Measurements from ENCODE around the gene CNRIP1.

Gene CNRIP1

DNA sequence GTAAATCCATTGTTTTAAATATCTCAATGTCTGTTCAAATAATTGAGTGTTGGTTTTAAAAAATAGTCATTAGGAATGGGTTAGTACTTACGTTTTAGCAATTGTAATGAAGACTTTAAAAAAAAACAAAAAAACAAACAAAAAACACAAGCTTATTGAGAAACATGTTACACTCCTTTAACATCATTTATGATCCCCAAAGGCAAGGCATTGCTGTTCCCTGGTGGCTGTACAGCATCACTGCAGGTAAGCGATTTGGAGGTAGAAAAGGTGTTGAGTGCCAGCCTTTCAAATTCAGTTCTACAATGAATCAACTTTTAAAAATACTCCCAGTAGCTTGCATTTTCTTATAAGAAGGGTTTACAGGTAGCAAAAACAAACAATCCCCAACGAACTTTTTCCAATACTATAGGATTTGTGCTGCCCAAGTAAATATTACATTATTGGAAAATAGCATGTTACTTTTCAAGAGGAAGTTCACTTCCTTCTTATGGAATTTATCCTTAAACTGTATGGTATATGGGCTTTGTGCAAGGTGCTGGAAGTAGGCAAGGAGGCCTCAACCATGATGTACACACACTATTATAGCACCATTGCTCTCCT, 27.5 kb downstream of the CNRIP1 start:
- Histone ChIP-seq H3K36me3 (ENCODE audit: control insufficient read depth, insufficient read depth, low read length) (no peaks in the 10 kb centered on the region), H3K4me1 (ENCODE audit: control insufficient read depth, insufficient read depth, low read length) (0 out of 2 replicates have a peak, but pooled peaks cover 4% of the 10 kb centered on the region), H3K4me3 (ENCODE audit: low read depth, low read length) (no peak overlapping the region), H3K27ac (ENCODE audit: low read depth, low read length) (no peak overlapping the region), H3K27me3 (ENCODE audit: control insufficient read depth, insufficient read depth, low read length) (no peaks in the 10 kb centered on the region), H3K9ac (ENCODE audit: low read length) (no peak overlapping the region), H3K9me3 (ENCODE audit: control insufficient read depth, insufficient read depth, low read depth, low read length) (no peaks in the 10 kb centered on the region)

DNA sequence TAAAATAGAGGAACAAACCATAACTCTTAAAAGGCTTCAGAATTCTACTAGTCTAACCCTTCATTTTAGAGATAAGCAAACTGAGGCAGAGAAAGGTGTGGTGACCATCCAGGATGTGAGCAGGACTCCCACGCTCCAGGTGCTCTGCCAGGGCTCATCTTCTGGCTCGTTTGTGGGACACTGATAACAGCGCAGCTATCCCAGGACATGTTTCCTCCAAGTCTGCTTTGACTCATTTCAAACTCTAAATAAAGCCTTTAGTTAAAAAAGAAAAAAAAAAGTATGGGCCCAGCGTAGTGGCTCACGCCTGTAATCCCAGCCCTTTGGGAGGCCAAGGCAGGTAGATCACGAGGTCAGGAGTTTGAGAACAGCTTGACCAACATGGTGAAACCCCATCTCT, 28.4 kb downstream of the CNRIP1 start:
- H3K4me1 ChIP-seq (ENCODE audit: control insufficient read depth, insufficient read depth, low read length) = 0 out of 2 replicates have a peak, but pooled peaks cover 4% of the 10 kb centered on the region
- no peaks in the 10 kb centered on the region for H3K27me3 ChIP-seq (ENCODE audit: control insufficient read depth, insufficient read depth, low read length)
- no peaks in the 10 kb centered on the region for H3K36me3 ChIP-seq (ENCODE audit: control insufficient read depth, insufficient read depth, low read length)
- H3K9ac ChIP-seq (ENCODE audit: low read length) = no peak overlapping the region
- no peaks in the 10 kb centered on the region for H3K9me3 ChIP-seq (ENCODE audit: control insufficient read depth, insufficient read depth, low read depth, low read length)
- H3K27ac ChIP-seq (ENCODE audit: low read depth, low read length) = no peak overlapping the region
- no peak overlapping the region for H3K4me3 ChIP-seq (ENCODE audit: low read depth, low read length)

DNA sequence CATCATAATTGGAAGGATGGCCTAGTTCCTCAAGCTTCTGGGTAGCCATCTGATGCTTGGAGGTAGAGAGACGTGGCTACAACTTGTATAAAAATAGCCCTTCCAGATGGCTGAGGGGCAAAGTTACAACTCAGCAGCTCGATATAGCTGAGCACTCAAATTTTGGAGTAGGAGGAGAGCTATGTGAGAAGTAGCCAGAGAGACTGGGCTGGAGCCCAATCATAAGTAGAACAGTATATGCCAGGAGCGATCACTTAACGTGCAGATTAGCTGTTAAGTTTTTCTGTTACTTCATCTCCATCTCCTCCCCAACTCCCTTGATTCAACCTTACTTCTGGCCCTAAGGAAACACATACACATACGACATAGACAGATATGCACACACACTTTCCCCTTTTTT, 28.8 kb downstream of the CNRIP1 start:
- Histone ChIP-seq H3K27ac (ENCODE audit: low read depth, low read length) (no peak overlapping the region), H3K36me3 (ENCODE audit: control insufficient read depth, insufficient read depth, low read length) (no peaks in the 10 kb centered on the region), H3K4me3 (ENCODE audit: low read depth, low read length) (no peak overlapping the region), H3K27me3 (ENCODE audit: control insufficient read depth, insufficient read depth, low read length) (no peaks in the 10 kb centered on the region), H3K4me1 (ENCODE audit: control insufficient read depth, insufficient read depth, low read length) (0 out of 2 replicates have a peak, but pooled peaks cover 4% of the 10 kb centered on the region), H3K9me3 (ENCODE audit: control insufficient read depth, insufficient read depth, low read depth, low read length) (no peaks in the 10 kb centered on the region), H3K9ac (ENCODE audit: low read length) (no peak overlapping the region)

DNA sequence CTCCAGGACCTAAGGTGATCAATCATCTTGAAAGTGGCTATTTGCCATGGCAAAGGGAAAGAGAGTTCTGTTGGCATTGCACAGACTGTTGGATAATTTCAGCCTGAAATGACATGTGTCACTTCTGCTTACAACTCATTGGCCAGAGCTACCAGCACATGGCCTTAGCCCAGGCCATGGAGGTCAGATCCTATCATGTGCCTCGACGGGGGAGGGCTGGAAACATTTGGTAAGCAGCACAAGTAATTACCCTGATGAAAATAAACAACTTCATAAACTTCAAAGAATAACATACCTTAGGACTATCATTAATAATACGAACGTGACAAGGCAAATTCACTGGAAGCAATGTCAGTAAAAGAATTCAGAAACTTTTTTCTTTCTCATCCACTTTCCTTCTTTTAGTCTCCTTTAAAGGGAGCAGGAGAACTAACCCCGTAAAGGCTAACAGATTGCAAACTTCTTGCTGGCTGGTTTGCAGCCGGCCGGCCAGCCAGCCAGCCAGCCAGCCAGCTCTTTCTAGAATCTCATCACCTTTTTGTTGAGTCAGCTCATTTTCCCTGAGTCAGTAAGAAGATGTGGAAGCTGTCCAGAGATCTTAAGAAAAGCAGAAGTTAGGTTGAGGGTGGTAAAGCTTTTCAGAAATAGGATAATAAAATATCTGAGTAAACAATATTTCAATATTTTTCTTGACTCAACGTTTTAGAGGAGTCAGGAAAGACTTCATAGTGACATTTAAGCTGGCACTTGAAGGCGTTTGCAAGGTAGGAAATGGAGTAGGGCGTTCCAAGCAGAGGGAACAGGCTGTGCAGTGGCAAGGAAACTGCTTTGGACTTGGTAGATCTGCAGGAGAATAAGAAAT, 31.9 kb downstream of the CNRIP1 start:
- no peak overlapping the region for H3K27ac ChIP-seq (ENCODE audit: low read depth, low read length)

DNA sequence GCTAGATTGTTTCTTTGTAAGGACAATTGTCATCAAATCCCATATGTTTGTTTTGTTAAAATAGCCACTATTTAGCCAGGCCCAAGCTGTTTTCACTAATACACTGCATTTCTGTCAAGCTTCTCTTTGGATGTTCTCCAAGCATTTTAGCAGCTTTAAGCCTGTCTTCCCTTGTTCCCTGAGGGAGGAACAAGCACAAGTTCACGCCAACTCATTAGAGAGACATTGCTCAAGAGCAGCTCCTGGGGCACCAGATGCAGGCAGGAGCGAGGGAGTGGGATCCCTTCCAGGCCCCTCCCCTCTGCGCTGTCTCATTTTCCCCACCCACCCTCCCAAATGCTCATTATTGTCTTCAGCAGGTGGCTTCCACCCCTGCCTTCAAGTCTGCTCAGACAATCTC, 34.9 kb downstream of the CNRIP1 start:
- 0 out of 2 replicates have a peak, but pooled peaks cover 4% of the 10 kb centered on the region for H3K4me1 ChIP-seq (ENCODE audit: control insufficient read depth, insufficient read depth, low read length)
- no peaks in the 10 kb centered on the region for H3K27me3 ChIP-seq (ENCODE audit: control insufficient read depth, insufficient read depth, low read length)
- no peak overlapping the region for H3K9ac ChIP-seq (ENCODE audit: low read length)
- no peak overlapping the region for H3K4me3 ChIP-seq (ENCODE audit: low read depth, low read length)
- H3K27ac ChIP-seq (ENCODE audit: low read depth, low read length) = no peak overlapping the region
- H3K9me3 ChIP-seq (ENCODE audit: control insufficient read depth, insufficient read depth, low read depth, low read length) = no peaks in the 10 kb centered on the region
- no peaks in the 10 kb centered on the region for H3K36me3 ChIP-seq (ENCODE audit: control insufficient read depth, insufficient read depth, low read length)

More for the DNA sequence above, 31.9 kb downstream of the CNRIP1 start:
- Histone ChIP-seq H3K4me3 (ENCODE audit: low read depth, low read length) (no peak overlapping the region), H3K9me3 (ENCODE audit: control insufficient read depth, insufficient read depth, low read depth, low read length) (no peaks in the 10 kb centered on the region), H3K9ac (ENCODE audit: low read length) (no peak overlapping the region), H3K27me3 (ENCODE audit: control insufficient read depth, insufficient read depth, low read length) (no peaks in the 10 kb centered on the region), H3K36me3 (ENCODE audit: control insufficient read depth, insufficient read depth, low read length) (no peaks in the 10 kb centered on the region), H3K4me1 (ENCODE audit: control insufficient read depth, insufficient read depth, low read length) (0 out of 2 replicates have a peak, but pooled peaks cover 4% of the 10 kb centered on the region)

DNA sequence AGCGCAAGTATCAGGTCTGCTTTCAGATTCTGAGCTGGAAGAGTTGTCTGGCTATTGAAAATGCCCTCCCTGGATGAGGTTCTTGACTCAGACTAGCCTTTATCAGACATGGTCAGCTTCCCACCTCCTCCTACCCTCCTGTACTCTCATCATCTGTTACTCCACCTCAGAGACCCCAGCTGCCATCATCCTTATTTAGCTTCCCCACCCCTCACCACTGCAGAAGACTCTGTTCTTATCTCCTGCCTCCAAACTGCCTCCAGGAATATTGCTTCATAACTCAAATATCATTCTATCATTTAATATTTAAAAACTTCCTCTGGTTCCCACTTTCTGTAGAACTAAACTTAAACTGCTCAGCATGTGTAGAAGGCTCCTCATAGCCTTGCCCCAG, 36.3 kb downstream of the CNRIP1 start:
- H3K4me1 ChIP-seq (ENCODE audit: control insufficient read depth, insufficient read depth, low read length) = 0 out of 2 replicates have a peak, but pooled peaks cover 4% of the 10 kb centered on the region
- no peak overlapping the region for H3K4me3 ChIP-seq (ENCODE audit: low read depth, low read length)
- H3K27ac ChIP-seq (ENCODE audit: low read depth, low read length) = no peak overlapping the region
- no peaks in the 10 kb centered on the region for H3K36me3 ChIP-seq (ENCODE audit: control insufficient read depth, insufficient read depth, low read length)
- no peaks in the 10 kb centered on the region for H3K9me3 ChIP-seq (ENCODE audit: control insufficient read depth, insufficient read depth, low read depth, low read length)
- H3K27me3 ChIP-seq (ENCODE audit: control insufficient read depth, insufficient read depth, low read length) = no peaks in the 10 kb centered on the region
- H3K9ac ChIP-seq (ENCODE audit: low read length) = no peak overlapping the region

DNA sequence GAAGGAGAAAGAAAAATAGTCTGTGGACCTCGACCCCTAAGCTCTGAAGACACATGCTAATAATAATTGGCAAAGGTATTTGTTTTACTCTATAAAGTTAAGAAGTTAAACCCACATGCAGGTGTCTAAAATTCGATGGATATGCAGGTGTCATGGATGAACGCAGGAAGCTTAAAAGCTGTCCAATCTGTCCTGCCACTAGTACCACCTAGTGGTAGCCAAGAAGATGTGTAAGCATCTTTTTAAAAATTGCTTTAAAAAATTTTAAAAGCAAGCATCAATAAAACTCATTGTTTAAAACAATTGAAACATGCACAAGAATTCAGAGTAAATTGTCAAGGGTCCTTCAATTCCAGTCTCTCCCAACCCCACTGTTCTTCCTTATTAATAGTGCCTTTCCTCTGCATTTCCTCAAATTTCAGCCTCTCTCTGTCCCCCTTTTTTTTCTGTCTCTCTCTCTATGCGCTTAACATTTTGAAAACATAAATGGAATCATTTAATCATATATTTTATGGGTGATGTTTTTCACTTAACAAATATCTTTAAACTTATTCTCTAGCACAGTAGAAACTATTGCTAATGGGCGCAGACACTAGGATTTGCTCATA, 36.8 kb downstream of the CNRIP1 start:
- Histone ChIP-seq H3K9me3 (ENCODE audit: control insufficient read depth, insufficient read depth, low read depth, low read length) (no peaks in the 10 kb centered on the region), H3K27ac (ENCODE audit: low read depth, low read length) (no peak overlapping the region), H3K36me3 (ENCODE audit: control insufficient read depth, insufficient read depth, low read length) (no peaks in the 10 kb centered on the region), H3K4me3 (ENCODE audit: low read depth, low read length) (no peak overlapping the region), H3K4me1 (ENCODE audit: control insufficient read depth, insufficient read depth, low read length) (no peaks in the 10 kb centered on the region), H3K27me3 (ENCODE audit: control insufficient read depth, insufficient read depth, low read length) (no peaks in the 10 kb centered on the region), H3K9ac (ENCODE audit: low read length) (no peak overlapping the region)

DNA sequence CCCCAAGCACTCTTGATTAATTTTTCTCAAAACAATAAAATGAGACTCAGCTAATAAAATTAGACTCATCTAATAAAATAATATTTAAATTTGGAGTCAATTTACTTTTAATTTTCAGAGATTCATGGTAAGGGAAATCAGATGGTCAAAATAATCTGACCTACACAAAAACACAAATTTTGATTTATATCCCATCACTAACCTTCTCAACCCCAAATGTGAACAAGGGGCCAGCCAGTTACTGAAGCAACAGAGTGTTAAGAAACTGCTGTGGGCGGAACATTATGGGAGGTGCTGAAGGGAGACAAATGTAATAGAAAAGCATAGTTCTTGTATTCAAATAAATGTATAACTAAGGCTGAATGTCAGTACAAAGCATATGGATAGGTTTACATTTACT, 39.0 kb downstream of the CNRIP1 start:
- no peak overlapping the region for H3K9ac ChIP-seq (ENCODE audit: low read length)
- H3K4me1 ChIP-seq (ENCODE audit: control insufficient read depth, insufficient read depth, low read length) = no peaks in the 10 kb centered on the region
- no peaks in the 10 kb centered on the region for H3K9me3 ChIP-seq (ENCODE audit: control insufficient read depth, insufficient read depth, low read depth, low read length)
- H3K36me3 ChIP-seq (ENCODE audit: control insufficient read depth, insufficient read depth, low read length) = no peaks in the 10 kb centered on the region
- no peaks in the 10 kb centered on the region for H3K27me3 ChIP-seq (ENCODE audit: control insufficient read depth, insufficient read depth, low read length)
- H3K4me3 ChIP-seq (ENCODE audit: low read depth, low read length) = no peak overlapping the region
- H3K27ac ChIP-seq (ENCODE audit: low read depth, low read length) = no peak overlapping the region

DNA sequence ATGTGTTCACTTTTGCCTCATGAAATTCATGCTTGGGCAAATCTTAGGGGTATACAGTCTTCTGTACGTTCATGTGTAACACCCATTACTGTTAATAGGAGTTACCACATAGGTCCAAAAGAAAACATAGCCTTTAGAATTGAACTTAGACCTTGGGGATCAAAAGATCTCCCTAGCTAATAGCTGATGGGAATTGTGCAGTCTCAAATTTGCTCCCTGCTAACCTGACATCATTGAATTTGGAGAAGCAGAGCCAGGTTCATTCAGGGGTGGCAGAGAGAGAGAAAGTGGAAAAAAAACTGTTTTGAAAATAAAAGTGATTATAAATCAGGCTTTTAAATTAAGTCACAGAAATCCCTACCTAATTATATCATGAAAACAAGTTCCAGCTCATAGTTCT, 39.4 kb downstream of the CNRIP1 start:
- H3K9me3 ChIP-seq (ENCODE audit: control insufficient read depth, insufficient read depth, low read depth, low read length) = no peaks in the 10 kb centered on the region
- no peak overlapping the region for H3K27ac ChIP-seq (ENCODE audit: low read depth, low read length)
- H3K36me3 ChIP-seq (ENCODE audit: control insufficient read depth, insufficient read depth, low read length) = no peaks in the 10 kb centered on the region
- H3K4me3 ChIP-seq (ENCODE audit: low read depth, low read length) = no peak overlapping the region
- H3K4me1 ChIP-seq (ENCODE audit: control insufficient read depth, insufficient read depth, low read length) = no peaks in the 10 kb centered on the region
- no peaks in the 10 kb centered on the region for H3K27me3 ChIP-seq (ENCODE audit: control insufficient read depth, insufficient read depth, low read length)
- no peak overlapping the region for H3K9ac ChIP-seq (ENCODE audit: low read length)

DNA sequence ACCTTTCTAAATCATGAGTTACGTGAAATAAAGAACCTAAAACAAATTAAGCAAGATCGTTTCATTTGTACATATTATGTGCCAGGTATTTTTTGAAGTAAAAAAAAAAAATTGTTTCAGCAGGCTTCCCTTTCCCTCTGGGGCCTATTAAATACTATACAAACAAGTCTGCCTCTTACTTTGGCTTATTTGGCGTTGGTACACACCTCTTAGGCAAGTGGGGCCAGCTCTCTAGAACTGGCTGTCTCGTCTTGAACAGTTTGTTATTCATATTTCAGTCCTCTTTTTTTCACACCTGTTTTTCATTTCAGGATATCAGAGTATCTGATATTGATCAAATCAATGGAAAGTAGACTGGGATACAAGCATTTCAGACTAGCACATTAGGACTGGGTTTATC, 40.1 kb downstream of the CNRIP1 start:
- Histone ChIP-seq H3K27me3 (ENCODE audit: control insufficient read depth, insufficient read depth, low read length) (no peaks in the 10 kb centered on the region), H3K36me3 (ENCODE audit: control insufficient read depth, insufficient read depth, low read length) (no peaks in the 10 kb centered on the region), H3K4me3 (ENCODE audit: low read depth, low read length) (no peak overlapping the region)

DNA sequence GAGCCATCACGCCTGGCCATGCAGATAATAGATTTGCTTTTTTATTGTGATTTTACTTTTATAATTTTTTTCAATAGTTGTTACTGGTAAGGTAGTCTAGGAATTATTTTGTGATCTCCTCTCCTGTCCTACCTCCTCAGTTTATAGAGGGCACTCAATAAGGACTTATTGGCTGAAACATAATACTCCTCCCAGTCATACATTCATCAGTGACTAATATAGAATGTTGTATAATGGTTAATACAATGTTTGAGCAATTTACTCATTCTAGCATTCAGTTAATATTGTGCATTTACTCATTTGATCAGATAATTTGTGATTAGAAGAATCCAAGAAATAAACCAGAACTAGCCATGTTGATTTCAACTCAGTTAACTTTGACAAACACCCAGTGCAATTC, 41.6 kb downstream of the CNRIP1 start:
- no peak overlapping the region for H3K4me3 ChIP-seq (ENCODE audit: low read depth, low read length)
- H3K36me3 ChIP-seq (ENCODE audit: control insufficient read depth, insufficient read depth, low read length) = no peaks in the 10 kb centered on the region
- H3K9me3 ChIP-seq (ENCODE audit: control insufficient read depth, insufficient read depth, low read depth, low read length) = no peaks in the 10 kb centered on the region
- no peaks in the 10 kb centered on the region for H3K27me3 ChIP-seq (ENCODE audit: control insufficient read depth, insufficient read depth, low read length)
- H3K9ac ChIP-seq (ENCODE audit: low read length) = no peak overlapping the region
- H3K27ac ChIP-seq (ENCODE audit: low read depth, low read length) = no peak overlapping the region
- H3K4me1 ChIP-seq (ENCODE audit: control insufficient read depth, insufficient read depth, low read length) = no peaks in the 10 kb centered on the region; the same call in 1 of the 2 replicates

More for the DNA sequence above, 40.1 kb downstream of the CNRIP1 start:
- Histone ChIP-seq H3K27ac (ENCODE audit: low read depth, low read length) (no peak overlapping the region), H3K9ac (ENCODE audit: low read length) (no peak overlapping the region), H3K9me3 (ENCODE audit: control insufficient read depth, insufficient read depth, low read depth, low read length) (no peaks in the 10 kb centered on the region), H3K4me1 (ENCODE audit: control insufficient read depth, insufficient read depth, low read length) (no peaks in the 10 kb centered on the region)
